ENCODE measurements around the gene FTSJ1.

Gene FTSJ1

DNA sequence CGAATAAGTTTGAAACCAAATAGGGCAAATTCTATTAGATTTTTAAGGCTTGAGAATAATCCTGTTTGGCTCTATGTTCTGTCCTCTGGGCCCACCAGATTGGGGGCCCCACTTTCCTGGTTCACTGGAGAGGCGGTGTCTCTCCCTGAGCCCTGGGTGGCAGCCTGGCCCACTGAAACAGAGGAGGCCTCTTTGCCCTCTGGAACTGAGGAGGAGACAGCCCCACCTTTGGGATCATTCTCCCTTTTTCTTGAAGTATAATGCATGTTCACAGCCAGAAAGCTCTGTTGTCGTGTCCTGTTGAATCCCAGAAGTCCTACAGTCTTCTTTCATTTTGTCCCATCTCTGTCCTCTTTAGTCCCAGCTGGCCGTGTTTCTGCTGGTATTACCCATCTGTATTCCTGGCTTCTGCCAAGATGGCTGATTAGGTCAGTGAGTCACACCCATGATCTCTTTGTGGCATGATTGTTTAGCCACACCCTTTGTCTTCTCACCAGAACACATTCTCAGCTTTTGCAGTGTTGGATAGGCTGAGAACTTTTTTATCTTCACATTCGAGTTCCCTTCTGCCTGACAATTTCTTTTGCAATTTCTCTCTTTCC, 55.5 kb downstream of the FTSJ1 start:
- FAIRE-seq, result no peak

DNA sequence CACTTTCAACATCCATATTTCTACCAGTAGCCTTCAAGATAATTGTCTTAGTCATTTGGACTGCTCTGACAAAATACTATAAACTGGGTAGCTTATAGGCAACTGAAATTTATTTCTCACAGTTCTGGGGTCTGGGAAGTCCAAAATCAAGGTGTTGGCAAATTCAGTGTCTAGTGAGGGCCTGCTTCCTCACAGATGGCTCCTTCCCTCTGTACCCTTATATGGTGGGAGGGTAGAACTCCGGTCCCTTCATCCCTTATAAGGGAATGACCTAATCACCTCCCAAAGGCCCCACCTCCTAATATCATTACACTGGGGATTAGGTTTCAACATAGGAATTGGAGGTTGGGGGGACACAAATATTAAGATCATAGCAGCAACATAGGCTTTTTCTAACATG, 56.2 kb downstream of the FTSJ1 start:
- no peak for FAIRE-seq

DNA sequence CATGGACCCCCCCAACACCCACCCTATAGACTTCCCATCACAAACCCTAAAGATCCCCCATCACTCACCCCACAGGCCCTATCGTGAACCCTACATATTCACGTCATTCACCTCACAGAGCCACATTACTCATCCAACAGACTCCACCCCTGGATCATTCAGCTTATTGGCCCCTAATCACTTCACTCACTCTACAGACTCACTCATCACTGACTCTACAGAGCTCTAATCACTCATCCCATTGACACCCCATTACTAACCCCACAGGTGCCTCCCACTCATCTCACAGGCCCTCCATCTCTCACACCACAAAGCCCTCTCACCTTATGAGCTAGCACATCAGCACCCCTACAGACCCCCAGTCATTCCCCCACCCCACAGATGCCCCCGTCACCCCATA, 57.2 kb downstream of the FTSJ1 start:
- no peak for FAIRE-seq
